ENCODE results near the gene RNU7-1. TPM values are rescaled to one million over a fixed set of nuclear protein-coding genes. Genes with fewer than 3 reads are reported as not detected.
A peak's percentile ranks its signal among the peaks of the same experiment; 100 is the strongest.

Gene RNU7-1
- total RNA-seq, 1 experiment from 2014 or later: not detected

DNA sequence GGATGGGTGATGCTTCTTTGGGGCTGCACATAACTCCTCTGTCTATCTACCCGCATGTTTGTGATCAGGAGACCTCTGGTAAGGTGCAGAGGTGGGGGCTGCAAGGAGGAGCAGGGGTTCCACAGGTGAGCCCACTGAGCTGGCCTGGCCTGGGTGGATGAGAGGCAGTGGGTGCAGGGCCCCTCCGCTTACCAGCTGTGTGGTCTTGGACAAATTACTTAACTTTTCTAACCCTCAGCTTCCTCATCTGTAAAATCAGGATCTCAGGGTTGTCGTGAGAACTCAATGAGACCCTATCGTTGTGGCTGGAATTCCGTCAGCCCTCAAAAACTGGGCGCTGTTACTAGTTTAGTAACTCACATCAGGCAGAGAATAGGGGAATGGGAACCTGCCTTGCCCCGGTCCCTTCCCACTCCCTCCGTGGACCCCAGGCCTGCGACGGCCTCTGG lies 15.0 kb downstream of the RNU7-1 start:
- POLR2A ChIA-PET: interaction anchor here (1.1 to 2.6 kb wide), 3 partner anchors 12 to 33 kb away, joined by 3 to 11 read pairs (median 8); partner anchors contain the start of genes C12orf57 and RNU7-1

DNA sequence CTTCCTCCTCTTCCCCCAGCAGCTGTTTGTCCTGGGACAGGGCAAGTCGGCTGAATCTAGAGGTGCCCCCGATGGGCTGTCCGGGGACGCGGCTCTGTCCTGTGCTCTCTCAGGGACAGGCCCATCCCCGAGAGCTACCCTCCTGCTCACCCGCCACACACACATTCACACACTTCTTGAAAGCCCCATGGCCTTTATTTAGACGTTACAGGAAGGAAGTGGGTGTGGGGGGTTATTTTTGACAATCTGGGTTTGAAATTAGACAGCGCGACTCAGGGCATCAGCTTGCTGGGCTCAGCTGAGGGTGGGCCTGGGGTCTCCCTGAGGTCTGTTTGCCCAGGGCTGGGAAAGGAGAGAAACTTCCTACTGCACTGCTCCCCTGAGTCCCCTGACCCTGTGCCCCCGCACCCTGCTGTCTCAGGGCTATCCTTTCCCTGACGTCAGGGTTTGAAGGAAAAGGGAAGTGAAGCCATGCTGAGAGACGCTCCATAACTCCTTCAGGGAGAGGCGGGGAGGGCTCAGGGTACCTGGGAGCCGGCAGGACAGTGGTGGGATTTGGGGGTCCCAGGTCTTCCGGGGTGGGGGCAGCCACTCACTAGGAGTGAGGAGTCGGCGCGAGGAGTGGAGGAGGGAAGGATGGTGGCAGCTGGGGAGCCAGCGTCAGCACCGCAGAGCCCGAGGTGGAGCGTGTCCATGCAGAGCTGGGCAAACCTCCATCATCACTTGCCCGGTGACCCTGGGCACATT lies 15.6 kb downstream of the RNU7-1 start:
- Mint-ChIP-seq H3K36me3 (no peaks in the 10 kb centered on the region), H3K27ac (no peak overlapping the region), H3K9me3 (no peaks in the 10 kb centered on the region), H3K4me1 (peaks cover 37% of the 10 kb centered on the region), H3K4me3 (no peak overlapping the region), H3K27me3 (ENCODE audit: low read depth) (no peaks in the 10 kb centered on the region)
- DNase-seq (ENCODE audit: low spot score): no peak
- ATAC-seq: no peak
- CTCF ChIA-PET: interaction anchor here (1.1 to 9.7 kb wide), 2 partner anchors 14 to 149 kb away, joined by 4 to 296 read pairs; partner anchors contain the start of genes C12orf57 and RNU7-1
- POLR2A ChIA-PET: interaction anchor here (1.1 to 2.6 kb wide), 3 partner anchors 13 to 34 kb away, joined by 3 to 11 read pairs (median 8); partner anchors contain the start of genes C12orf57 and RNU7-1
- TF ChIP-seq, protein P1, sequence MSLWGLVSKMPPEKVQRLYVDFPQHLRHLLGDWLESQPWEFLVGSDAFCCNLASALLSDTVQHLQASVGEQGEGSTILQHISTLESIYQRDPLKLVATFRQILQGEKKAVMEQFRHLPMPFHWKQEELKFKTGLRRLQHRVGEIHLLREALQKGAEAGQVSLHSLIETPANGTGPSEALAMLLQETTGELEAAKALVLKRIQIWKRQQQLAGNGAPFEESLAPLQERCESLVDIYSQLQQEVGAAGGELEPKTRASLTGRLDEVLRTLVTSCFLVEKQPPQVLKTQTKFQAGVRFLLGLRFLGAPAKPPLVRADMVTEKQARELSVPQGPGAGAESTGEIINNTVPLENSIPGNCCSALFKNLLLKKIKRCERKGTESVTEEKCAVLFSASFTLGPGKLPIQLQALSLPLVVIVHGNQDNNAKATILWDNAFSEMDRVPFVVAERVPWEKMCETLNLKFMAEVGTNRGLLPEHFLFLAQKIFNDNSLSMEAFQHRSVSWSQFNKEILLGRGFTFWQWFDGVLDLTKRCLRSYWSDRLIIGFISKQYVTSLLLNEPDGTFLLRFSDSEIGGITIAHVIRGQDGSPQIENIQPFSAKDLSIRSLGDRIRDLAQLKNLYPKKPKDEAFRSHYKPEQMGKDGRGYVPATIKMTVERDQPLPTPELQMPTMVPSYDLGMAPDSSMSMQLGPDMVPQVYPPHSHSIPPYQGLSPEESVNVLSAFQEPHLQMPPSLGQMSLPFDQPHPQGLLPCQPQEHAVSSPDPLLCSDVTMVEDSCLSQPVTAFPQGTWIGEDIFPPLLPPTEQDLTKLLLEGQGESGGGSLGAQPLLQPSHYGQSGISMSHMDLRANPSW (CRISPR knock-in tag; conservative IDR thresholded peaks at IDR 0.05; ENCODE audit: low read depth): no peak
- TF ChIP-seq, protein P2, sequence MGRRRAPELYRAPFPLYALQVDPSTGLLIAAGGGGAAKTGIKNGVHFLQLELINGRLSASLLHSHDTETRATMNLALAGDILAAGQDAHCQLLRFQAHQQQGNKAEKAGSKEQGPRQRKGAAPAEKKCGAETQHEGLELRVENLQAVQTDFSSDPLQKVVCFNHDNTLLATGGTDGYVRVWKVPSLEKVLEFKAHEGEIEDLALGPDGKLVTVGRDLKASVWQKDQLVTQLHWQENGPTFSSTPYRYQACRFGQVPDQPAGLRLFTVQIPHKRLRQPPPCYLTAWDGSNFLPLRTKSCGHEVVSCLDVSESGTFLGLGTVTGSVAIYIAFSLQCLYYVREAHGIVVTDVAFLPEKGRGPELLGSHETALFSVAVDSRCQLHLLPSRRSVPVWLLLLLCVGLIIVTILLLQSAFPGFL (CRISPR knock-in tag; IDR thresholded peaks at IDR 0.05; ENCODE audit: borderline replicate concordance): no peak
- no peak for TF ChIP-seq SOX15 (CRISPR knock-in tag; IDR thresholded peaks at IDR 0.05)
- TF ChIP-seq GABPB1 (CRISPR knock-in tag; IDR thresholded peaks at IDR 0.05): no peak
- no peak for TF ChIP-seq SP1 (CRISPR knock-in tag; conservative IDR thresholded peaks at IDR 0.05)
- no peak for TF ChIP-seq ZNF396 (CRISPR knock-in tag; IDR thresholded peaks at IDR 0.05; ENCODE audit: borderline replicate concordance)
- TF ChIP-seq, protein P3, sequence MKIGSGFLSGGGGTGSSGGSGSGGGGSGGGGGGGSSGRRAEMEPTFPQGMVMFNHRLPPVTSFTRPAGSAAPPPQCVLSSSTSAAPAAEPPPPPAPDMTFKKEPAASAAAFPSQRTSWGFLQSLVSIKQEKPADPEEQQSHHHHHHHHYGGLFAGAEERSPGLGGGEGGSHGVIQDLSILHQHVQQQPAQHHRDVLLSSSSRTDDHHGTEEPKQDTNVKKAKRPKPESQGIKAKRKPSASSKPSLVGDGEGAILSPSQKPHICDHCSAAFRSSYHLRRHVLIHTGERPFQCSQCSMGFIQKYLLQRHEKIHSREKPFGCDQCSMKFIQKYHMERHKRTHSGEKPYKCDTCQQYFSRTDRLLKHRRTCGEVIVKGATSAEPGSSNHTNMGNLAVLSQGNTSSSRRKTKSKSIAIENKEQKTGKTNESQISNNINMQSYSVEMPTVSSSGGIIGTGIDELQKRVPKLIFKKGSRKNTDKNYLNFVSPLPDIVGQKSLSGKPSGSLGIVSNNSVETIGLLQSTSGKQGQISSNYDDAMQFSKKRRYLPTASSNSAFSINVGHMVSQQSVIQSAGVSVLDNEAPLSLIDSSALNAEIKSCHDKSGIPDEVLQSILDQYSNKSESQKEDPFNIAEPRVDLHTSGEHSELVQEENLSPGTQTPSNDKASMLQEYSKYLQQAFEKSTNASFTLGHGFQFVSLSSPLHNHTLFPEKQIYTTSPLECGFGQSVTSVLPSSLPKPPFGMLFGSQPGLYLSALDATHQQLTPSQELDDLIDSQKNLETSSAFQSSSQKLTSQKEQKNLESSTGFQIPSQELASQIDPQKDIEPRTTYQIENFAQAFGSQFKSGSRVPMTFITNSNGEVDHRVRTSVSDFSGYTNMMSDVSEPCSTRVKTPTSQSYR (CRISPR knock-in tag; IDR thresholded peaks at IDR 0.05): no peak
- TF ChIP-seq NFYB (CRISPR knock-in tag; conservative IDR thresholded peaks at IDR 0.05; ENCODE audit: low read depth): no peak
- TF ChIP-seq PRRX2 (CRISPR knock-in tag; IDR thresholded peaks at IDR 0.05): no peak
- TF ChIP-seq, protein P4, sequence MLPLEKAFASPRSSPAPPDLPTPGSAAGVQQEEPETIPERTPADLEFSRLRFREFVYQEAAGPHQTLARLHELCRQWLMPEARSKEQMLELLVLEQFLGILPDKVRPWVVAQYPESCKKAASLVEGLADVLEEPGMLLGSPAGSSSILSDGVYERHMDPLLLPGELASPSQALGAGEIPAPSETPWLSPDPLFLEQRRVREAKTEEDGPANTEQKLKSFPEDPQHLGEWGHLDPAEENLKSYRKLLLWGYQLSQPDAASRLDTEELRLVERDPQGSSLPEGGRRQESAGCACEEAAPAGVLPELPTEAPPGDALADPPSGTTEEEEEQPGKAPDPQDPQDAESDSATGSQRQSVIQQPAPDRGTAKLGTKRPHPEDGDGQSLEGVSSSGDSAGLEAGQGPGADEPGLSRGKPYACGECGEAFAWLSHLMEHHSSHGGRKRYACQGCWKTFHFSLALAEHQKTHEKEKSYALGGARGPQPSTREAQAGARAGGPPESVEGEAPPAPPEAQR (CRISPR knock-in tag; IDR thresholded peaks at IDR 0.05): no peak
- TF ChIP-seq, protein P5, sequence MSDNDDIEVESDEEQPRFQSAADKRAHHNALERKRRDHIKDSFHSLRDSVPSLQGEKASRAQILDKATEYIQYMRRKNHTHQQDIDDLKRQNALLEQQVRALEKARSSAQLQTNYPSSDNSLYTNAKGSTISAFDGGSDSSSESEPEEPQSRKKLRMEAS (CRISPR knock-in tag; IDR thresholded peaks at IDR 0.05): no peak

More for the DNA sequence above, 15.0 kb downstream of the RNU7-1 start:
- H3K4me3 Mint-ChIP-seq: no peak overlapping the region
- peaks cover 35% of the 10 kb centered on the region for H3K4me1 Mint-ChIP-seq
- ATAC-seq: no peak
- TF ChIP-seq, protein P4 (CRISPR knock-in tag; IDR thresholded peaks at IDR 0.05): no peak
- TF ChIP-seq KAT7 (CRISPR knock-in tag; IDR thresholded peaks at IDR 0.05; ENCODE audit: borderline replicate concordance) (no peak), NR2C2 (CRISPR knock-in tag; IDR thresholded peaks at IDR 0.05) (no peak), NFYB (CRISPR knock-in tag; conservative IDR thresholded peaks at IDR 0.05; ENCODE audit: low read depth) (no peak), SOX15 (CRISPR knock-in tag; IDR thresholded peaks at IDR 0.05) (no peak), GRHL2 (CRISPR knock-in tag; IDR thresholded peaks at IDR 0.05; ENCODE audit: insufficient replicate concordance, severe bottlenecking) (no peak), OVOL2 (CRISPR knock-in tag; IDR thresholded peaks at IDR 0.05; ENCODE audit: borderline replicate concordance) (no peak), CREB1 (CRISPR knock-in tag; IDR thresholded peaks at IDR 0.05) (no peak), CBFB (CRISPR knock-in tag; IDR thresholded peaks at IDR 0.05; ENCODE audit: low read depth) (no peak)
- TF ChIP-seq, protein P6, sequence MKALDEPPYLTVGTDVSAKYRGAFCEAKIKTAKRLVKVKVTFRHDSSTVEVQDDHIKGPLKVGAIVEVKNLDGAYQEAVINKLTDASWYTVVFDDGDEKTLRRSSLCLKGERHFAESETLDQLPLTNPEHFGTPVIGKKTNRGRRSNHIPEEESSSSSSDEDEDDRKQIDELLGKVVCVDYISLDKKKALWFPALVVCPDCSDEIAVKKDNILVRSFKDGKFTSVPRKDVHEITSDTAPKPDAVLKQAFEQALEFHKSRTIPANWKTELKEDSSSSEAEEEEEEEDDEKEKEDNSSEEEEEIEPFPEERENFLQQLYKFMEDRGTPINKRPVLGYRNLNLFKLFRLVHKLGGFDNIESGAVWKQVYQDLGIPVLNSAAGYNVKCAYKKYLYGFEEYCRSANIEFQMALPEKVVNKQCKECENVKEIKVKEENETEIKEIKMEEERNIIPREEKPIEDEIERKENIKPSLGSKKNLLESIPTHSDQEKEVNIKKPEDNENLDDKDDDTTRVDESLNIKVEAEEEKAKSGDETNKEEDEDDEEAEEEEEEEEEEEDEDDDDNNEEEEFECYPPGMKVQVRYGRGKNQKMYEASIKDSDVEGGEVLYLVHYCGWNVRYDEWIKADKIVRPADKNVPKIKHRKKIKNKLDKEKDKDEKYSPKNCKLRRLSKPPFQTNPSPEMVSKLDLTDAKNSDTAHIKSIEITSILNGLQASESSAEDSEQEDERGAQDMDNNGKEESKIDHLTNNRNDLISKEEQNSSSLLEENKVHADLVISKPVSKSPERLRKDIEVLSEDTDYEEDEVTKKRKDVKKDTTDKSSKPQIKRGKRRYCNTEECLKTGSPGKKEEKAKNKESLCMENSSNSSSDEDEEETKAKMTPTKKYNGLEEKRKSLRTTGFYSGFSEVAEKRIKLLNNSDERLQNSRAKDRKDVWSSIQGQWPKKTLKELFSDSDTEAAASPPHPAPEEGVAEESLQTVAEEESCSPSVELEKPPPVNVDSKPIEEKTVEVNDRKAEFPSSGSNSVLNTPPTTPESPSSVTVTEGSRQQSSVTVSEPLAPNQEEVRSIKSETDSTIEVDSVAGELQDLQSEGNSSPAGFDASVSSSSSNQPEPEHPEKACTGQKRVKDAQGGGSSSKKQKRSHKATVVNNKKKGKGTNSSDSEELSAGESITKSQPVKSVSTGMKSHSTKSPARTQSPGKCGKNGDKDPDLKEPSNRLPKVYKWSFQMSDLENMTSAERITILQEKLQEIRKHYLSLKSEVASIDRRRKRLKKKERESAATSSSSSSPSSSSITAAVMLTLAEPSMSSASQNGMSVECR (CRISPR knock-in tag; IDR thresholded peaks at IDR 0.05; ENCODE audit: borderline replicate concordance): no peak
- no peaks in the 10 kb centered on the region for H3K36me3 Mint-ChIP-seq
- peak overlapping the region; percentile 48 for H3K27ac Mint-ChIP-seq
- H3K9me3 Mint-ChIP-seq: no peaks in the 10 kb centered on the region
- no peak for DNase-seq (ENCODE audit: low spot score)
- CTCF ChIA-PET: interaction anchor here (0.6 to 9.7 kb wide), 3 partner anchors 13 to 908 kb away, joined by 3 to 296 read pairs (median 4); partner anchors contain the start of genes C12orf57 and RNU7-1
- no peaks in the 10 kb centered on the region for H3K27me3 Mint-ChIP-seq (ENCODE audit: low read depth)

Measured in WTC11 (cell line).